ENCODE results near the gene RAP1B. TPM values are rescaled to one million over a fixed set of nuclear protein-coding genes. Genes with fewer than 3 reads are reported as not detected.
A peak's percentile ranks its signal among the peaks of the same experiment; 100 is the strongest.
"Not testable (repeated sequence)": the region's sequence is repeated elsewhere in the genome, so short reads cannot be mapped to it uniquely, and the experiment has no call there.

RAP1B gene
- total and polyA plus RNA-seq, 9 donors = 77.4 to 142 (median 101) TPM

DNA sequence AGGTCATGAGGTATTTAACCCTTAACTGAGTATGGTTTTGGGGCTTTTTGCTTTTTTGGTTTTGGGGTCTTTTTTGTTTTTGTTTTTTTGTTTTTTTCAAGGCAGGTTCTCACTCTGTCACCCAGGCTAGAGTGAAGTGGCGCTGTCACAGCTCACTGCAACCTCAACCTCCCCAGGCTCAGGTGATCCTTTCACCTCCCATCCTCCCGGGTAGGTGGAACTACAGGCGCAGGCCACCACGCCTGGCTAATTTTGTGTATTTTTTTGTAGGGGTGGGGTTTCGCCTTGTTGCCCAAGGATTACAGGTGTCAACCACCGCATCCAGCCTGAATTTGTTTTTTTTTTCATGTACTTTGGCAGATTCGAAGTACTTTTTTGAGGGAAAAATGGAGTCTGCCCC lies 19.9 kb downstream of the RAP1B start:
- Histone ChIP-seq H3K36me3 (ENCODE audit: control insufficient read depth, insufficient read depth, low read length) (peaks cover 3% of the 10 kb centered on the region), H3K4me1 (ENCODE audit: control insufficient read depth, insufficient read depth, low read length) (no peaks in the 10 kb centered on the region), H3K4me3 (ENCODE audit: low read length) (no peak overlapping the region), H3K9me3 (replicated peaks; ENCODE audit: control insufficient read depth, low read depth, low read length) (peaks cover 6% of the 10 kb centered on the region), H3K27me3 (ENCODE audit: control insufficient read depth, insufficient read depth, low read length) (no peaks in the 10 kb centered on the region), H3K27ac (ENCODE audit: low read length) (no peak overlapping the region)
- no peak for DNase-seq
- no CpG with 5 or more reads among the region's 7 CpGs for WGBS (ENCODE audit: insufficient coverage)

DNA sequence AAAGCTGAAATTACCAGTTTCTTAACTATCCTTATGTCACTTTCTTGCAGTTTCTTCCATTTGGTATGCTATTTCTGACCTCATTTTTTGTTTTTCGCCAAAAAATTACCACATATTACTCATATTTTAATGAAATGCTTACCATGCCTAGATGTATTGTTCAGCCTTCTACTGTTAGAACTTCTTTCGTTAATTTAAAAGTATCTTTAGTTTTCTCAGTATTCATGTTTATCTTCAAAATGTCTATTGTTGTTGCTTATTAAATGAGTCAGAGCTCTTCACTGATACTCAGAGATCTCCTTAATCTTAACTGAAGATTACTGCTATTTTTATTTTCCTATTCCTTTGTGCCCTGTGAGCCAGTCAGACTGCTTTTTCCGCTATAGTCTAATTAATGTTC lies 20.5 kb downstream of the RAP1B start:
- peaks cover 3% of the 10 kb centered on the region for H3K36me3 ChIP-seq (ENCODE audit: control insufficient read depth, insufficient read depth, low read length)
- H3K4me3 ChIP-seq (ENCODE audit: low read length) = no peak overlapping the region
- no peak for DNase-seq
- no peaks in the 10 kb centered on the region for H3K27me3 ChIP-seq (ENCODE audit: control insufficient read depth, insufficient read depth, low read length)
- no peak overlapping the region for H3K27ac ChIP-seq (ENCODE audit: low read length)
- no peaks in the 10 kb centered on the region for H3K4me1 ChIP-seq (ENCODE audit: control insufficient read depth, insufficient read depth, low read length)
- no CpG with 5 or more reads among the region's 3 CpGs for WGBS (ENCODE audit: insufficient coverage)
- H3K9me3 ChIP-seq (replicated peaks; ENCODE audit: control insufficient read depth, low read depth, low read length) = peaks cover 6% of the 10 kb centered on the region

DNA sequence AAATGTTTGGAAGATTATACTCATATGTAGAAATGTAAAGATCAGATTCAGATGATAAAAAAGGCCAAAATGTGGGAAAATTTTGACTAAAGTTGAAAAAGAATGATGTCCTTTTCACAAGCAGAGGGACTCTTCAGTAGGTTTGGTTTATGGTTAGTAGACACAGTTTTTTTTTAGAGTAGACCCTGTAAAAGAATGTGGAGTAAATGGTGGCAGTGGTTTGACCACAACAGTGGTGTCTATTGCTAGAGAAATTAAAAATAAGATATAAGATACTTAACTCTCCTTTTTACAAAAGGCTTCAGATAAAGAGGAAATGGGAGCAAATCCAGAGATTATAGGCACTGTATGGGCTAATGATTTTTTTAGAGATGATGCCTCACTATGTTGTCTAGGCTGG lies 21.8 kb downstream of the RAP1B start:
- no peak overlapping the region for H3K27ac ChIP-seq (ENCODE audit: low read length)
- no peaks in the 10 kb centered on the region for H3K4me1 ChIP-seq (ENCODE audit: control insufficient read depth, insufficient read depth, low read length)
- H3K36me3 ChIP-seq (ENCODE audit: control insufficient read depth, insufficient read depth, low read length) = peaks cover 2% of the 10 kb centered on the region
- H3K4me3 ChIP-seq (ENCODE audit: low read length) = no peak overlapping the region
- peaks cover 6% of the 10 kb centered on the region for H3K9me3 ChIP-seq (replicated peaks; ENCODE audit: control insufficient read depth, low read depth, low read length)
- no peak for DNase-seq
- no peaks in the 10 kb centered on the region for H3K27me3 ChIP-seq (ENCODE audit: control insufficient read depth, insufficient read depth, low read length)

DNA sequence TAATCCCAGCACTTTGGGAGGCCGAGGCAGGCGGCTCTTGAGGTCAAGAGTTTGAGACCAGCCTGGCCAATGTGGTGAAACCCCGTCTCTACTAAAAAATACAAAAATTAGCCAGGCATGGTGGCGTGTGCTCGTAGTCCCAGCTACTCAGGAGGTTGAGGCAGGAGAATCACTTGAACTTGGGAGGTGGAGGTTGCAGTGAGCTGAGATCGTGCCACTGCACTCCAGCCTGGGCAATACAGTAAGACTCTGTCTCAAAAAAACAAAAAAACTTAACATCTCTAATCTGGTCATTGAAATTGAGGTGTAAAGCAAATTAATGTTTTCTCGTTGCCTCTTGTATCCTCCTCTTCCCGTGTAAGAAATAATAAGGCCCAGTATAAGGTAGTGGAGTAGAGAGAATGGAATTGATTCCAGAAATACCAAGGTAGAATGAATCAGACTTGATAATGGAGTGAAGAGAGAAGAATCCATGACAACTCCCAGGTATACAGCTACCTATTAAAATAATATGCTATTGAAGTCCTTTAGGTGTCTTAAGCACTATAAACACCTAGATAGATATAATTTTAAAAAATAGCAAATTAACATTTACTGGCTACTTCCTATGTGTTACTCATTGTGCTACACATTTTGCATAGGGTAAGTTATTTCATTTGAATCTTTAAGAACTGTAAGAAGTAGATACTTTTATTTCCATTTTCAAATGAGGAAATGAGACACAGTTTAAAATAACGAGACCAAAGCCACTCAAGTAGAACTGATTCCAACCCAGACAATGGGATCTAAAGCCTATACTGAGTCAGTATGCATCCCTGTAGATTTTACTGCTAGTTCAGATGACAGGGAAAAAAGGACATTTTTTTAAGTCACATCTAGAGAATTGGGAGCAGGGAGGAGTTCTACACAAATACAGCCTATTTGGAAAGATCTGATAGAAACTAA lies 23.2 kb downstream of the RAP1B start:
- DNase-seq = no peak
- Histone ChIP-seq H3K27ac (ENCODE audit: low read length) (no peak overlapping the region), H3K27me3 (ENCODE audit: control insufficient read depth, insufficient read depth, low read length) (no peaks in the 10 kb centered on the region), H3K36me3 (ENCODE audit: control insufficient read depth, insufficient read depth, low read length) (peaks cover 2% of the 10 kb centered on the region), H3K9me3 (replicated peaks; ENCODE audit: control insufficient read depth, low read depth, low read length) (no peaks in the 10 kb centered on the region), H3K4me3 (ENCODE audit: low read length) (no peak overlapping the region), H3K4me1 (ENCODE audit: control insufficient read depth, insufficient read depth, low read length) (no peaks in the 10 kb centered on the region)
- no CpG with 5 or more reads among the region's 9 CpGs for WGBS (ENCODE audit: insufficient coverage)

DNA sequence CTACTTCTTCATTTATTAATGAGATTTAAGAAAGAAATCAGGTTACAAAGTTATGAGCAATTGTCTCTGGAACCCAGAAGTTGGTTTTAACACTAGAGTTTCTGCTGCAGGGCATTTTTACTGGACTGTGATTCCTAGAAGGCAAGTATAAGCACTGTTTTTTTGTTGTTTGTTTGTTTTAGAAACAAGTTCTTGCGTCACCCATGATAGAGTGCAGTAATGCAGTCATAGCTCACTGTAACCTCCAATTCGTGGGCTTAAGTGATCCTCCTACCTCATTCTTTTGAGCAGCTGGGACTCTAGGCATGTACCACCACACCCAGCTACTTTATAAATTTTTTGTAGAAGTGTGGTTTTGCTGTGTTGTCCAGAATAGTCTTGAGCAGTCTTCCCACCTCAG lies 25.6 kb downstream of the RAP1B start:
- H3K4me3 ChIP-seq (ENCODE audit: low read length) = no peak overlapping the region
- H3K27me3 ChIP-seq (ENCODE audit: control insufficient read depth, insufficient read depth, low read length) = no peaks in the 10 kb centered on the region
- no peak overlapping the region for H3K27ac ChIP-seq (ENCODE audit: low read length)
- no peaks in the 10 kb centered on the region for H3K9me3 ChIP-seq (replicated peaks; ENCODE audit: control insufficient read depth, low read depth, low read length)
- DNase-seq = no peak
- peaks cover 2% of the 10 kb centered on the region for H3K36me3 ChIP-seq (ENCODE audit: control insufficient read depth, insufficient read depth, low read length)
- no CpG with 5 or more reads among the region's 2 CpGs for WGBS (ENCODE audit: insufficient coverage)
- no peaks in the 10 kb centered on the region for H3K4me1 ChIP-seq (ENCODE audit: control insufficient read depth, insufficient read depth, low read length)

DNA sequence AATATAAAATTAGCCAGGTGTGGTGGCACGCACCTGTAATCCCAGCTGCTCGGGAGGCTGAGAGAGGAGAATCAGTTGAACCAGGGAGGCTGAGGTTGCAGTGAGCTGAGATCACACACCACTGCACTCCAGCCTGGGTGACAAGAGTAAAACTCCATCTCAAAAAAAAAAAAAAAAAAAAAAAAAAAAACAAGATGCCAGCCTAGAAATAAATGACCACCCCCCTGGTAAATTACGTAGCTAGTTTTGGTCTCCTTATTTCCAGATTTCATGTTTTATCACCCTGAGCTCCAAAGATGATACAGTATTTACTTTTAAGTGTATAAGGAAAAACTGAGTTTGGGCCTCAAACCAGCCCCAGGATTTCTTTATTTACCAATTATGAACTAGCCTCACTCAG lies 26.7 kb downstream of the RAP1B start:
- H3K4me1 ChIP-seq (ENCODE audit: control insufficient read depth, insufficient read depth, low read length); H3K9me3 ChIP-seq (replicated peaks; ENCODE audit: control insufficient read depth, low read depth, low read length); H3K27ac ChIP-seq (ENCODE audit: low read length); DNase-seq; H3K4me3 ChIP-seq (ENCODE audit: low read length); H3K27me3 ChIP-seq (ENCODE audit: control insufficient read depth, insufficient read depth, low read length); H3K36me3 ChIP-seq (ENCODE audit: control insufficient read depth, insufficient read depth, low read length): not testable (repeated sequence)
- no CpG with 5 or more reads among the region's 3 CpGs for WGBS (ENCODE audit: insufficient coverage)

DNA sequence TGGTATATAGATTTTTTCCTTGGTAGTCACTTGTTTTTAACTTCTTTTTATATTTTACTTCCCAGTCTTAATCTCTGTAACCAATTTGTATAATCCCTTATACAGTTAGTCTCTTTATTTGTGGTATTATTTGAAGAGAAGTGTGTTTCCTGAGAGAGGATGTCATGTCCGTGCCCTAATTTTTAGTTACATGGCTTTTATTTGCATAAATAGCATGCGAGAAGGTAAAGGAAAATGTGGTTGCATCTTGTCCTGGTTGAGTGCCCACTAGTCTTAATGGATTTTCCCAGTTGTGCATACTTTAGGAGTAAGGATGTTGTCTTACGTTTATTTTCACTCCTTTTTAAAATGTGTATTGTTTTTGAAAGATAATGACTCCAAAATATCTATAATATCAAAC lies 27.5 kb downstream of the RAP1B start:
- Histone ChIP-seq H3K9me3 (replicated peaks; ENCODE audit: control insufficient read depth, low read depth, low read length) (no peaks in the 10 kb centered on the region), H3K27me3 (ENCODE audit: control insufficient read depth, insufficient read depth, low read length) (no peaks in the 10 kb centered on the region), H3K4me1 (ENCODE audit: control insufficient read depth, insufficient read depth, low read length) (no peaks in the 10 kb centered on the region), H3K4me3 (ENCODE audit: low read length) (no peak overlapping the region), H3K36me3 (ENCODE audit: control insufficient read depth, insufficient read depth, low read length) (peaks cover 2% of the 10 kb centered on the region), H3K27ac (ENCODE audit: low read length) (no peak overlapping the region)
- no CpG with 5 or more reads among the region's 3 CpGs for whole genome bisulfite sequencing (ENCODE audit: insufficient coverage)
- peak; percentile 18 for DNase-seq

DNA sequence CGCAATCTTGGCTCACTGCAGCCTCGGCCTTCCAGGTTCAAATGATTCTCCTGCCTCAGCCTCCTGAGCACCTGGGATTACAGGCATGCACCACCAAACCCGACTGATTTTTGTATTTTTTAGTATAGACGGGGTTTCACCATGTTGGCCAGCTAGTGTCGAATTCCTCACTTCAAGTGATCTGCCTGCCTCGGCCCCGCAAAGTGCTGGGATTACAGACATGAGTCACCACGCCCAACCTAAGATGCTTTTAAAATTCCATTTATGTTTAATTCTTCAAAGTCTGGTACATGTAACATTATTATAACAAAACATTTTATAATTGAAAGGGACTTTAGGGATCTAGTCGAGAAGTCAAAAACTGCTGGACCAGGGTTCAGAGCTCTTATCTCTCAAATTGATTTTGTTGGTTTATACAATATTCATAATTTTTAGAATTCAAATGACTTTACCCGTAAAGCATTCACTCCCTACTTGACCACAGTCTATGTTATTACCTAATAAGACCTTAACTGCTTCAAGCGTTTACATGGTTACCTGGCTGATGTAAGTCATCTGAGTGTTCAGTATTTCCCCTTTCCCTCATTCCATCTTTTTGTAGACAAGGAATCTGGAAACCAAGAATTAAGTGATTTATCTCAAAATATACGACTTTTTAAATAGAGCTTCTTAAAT lies 28.2 kb downstream of the RAP1B start:
- Histone ChIP-seq H3K4me3 (ENCODE audit: low read length) (no peak overlapping the region), H3K9me3 (replicated peaks; ENCODE audit: control insufficient read depth, low read depth, low read length) (no peaks in the 10 kb centered on the region), H3K36me3 (ENCODE audit: control insufficient read depth, insufficient read depth, low read length) (peaks cover 2% of the 10 kb centered on the region), H3K4me1 (ENCODE audit: control insufficient read depth, insufficient read depth, low read length) (no peaks in the 10 kb centered on the region), H3K27ac (ENCODE audit: low read length) (no peak overlapping the region), H3K27me3 (ENCODE audit: control insufficient read depth, insufficient read depth, low read length) (no peaks in the 10 kb centered on the region)
- 43% methylated on average over 1 of the region's 12 CpGs for WGBS (ENCODE audit: insufficient coverage)
- DNase-seq = no peak

DNA sequence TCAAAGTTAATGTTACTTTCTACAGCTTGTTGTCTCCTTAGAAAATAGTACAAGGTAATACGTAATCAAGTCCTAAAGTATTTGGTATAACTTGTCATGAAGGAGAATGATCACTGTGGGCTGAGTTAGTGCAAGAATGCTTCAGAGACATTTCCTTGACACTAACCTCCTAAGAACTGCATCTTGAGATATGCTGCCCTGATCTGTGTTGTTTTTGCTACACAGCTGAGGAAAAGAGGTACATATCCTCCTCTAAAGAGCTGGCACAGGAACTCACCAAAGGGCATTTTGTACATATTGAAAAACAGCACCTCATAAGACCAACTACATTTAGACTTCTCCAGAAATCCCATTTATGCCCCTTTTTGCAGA lies 28.7 kb downstream of the RAP1B start:
- Histone ChIP-seq H3K4me3 (ENCODE audit: low read length) (no peak overlapping the region), H3K4me1 (ENCODE audit: control insufficient read depth, insufficient read depth, low read length) (no peaks in the 10 kb centered on the region), H3K36me3 (ENCODE audit: control insufficient read depth, insufficient read depth, low read length) (peaks cover 2% of the 10 kb centered on the region), H3K27me3 (ENCODE audit: control insufficient read depth, insufficient read depth, low read length) (no peaks in the 10 kb centered on the region), H3K27ac (ENCODE audit: low read length) (no peak overlapping the region), H3K9me3 (replicated peaks; ENCODE audit: control insufficient read depth, low read depth, low read length) (no peaks in the 10 kb centered on the region)
- no CpG with 5 or more reads among the region's 1 CpG for WGBS (ENCODE audit: insufficient coverage)
- no peak for DNase-seq

DNA sequence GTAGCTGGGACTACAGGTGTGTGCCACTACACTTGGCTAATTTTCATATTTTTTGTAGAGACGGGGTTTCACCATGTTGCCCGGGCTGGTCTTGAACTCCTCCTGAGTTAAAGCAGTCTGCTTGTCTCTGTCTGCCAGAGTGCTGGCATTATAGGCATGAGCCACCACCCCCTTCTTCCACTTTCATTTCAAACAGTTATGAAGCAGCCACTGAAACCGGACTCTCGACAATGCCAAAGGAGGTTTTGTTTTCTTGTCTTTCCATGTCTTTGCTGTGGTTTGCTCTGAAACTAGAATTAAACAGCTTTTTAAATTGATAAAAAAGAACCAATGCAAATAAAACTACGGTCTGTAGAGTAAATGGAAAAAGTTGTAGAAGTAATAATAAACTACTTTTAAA lies 30.4 kb downstream of the RAP1B start:
- Histone ChIP-seq H3K4me1 (ENCODE audit: control insufficient read depth, insufficient read depth, low read length) (no peaks in the 10 kb centered on the region), H3K27me3 (ENCODE audit: control insufficient read depth, insufficient read depth, low read length) (no peaks in the 10 kb centered on the region), H3K36me3 (ENCODE audit: control insufficient read depth, insufficient read depth, low read length) (peaks cover 2% of the 10 kb centered on the region), H3K9me3 (replicated peaks; ENCODE audit: control insufficient read depth, low read depth, low read length) (no peaks in the 10 kb centered on the region), H3K4me3 (ENCODE audit: low read length) (no peak overlapping the region), H3K27ac (ENCODE audit: low read length) (no peak overlapping the region)
- 42% methylated on average over 2 of the region's 5 CpGs for WGBS (ENCODE audit: insufficient coverage)
- no peak for DNase-seq

Measured in muscle of leg (tissue), 11 donors.